A549 (cell line): ENCODE measurements around the gene PCYT2. TPM values are rescaled to one million over a fixed set of nuclear protein-coding genes. Genes with fewer than 3 reads are reported as not detected.

Experiments
- CBX8 ChIP-seq: fragments of 200-600 bp; sonication (generic); IDR thresholded peaks from 2 replicates; pipeline ENCODE4 v1.6.1; 2016
- CEBPB ChIP-seq, 2 experiments: fragments of >200 bp in 1 of 2; sonication (Bioruptor Twin) in 1 of 2; formaldehyde crosslinking in 1 of 2; IDR thresholded peaks; 2 replicates each; pipeline ENCODE4 v1.6.1; 2012 to 2016
- GATA3 ChIP-seq: IDR thresholded peaks from 2 replicates; pipeline ENCODE4 v1.6.1; 2012; ENCODE audit warnings: borderline replicate concordance
- HDAC2 ChIP-seq: fragments of 200-600 bp; sonication (generic); IDR thresholded peaks from 2 replicates; pipeline ENCODE4 v1.6.1; 2016
- HEYL ChIP-seq: fragments of 250-450 bp; sonication (Bioruptor Pico); IDR thresholded peaks from 2 replicates; pipeline ENCODE4 v1.8.0; 2021; ENCODE audit warnings: mild to moderate bottlenecking, moderate library complexity
- HOXB5 ChIP-seq: fragments of 250-450 bp; sonication (Bioruptor Pico); IDR thresholded peaks from 2 replicates; pipeline ENCODE4 v1.5.0; 2020; ENCODE audit warnings: mild to moderate bottlenecking, moderate library complexity
- MAFK ChIP-seq: fragments of 450-650 bp; IDR thresholded peaks from 2 replicates; pipeline ENCODE4 v1.6.1; 2014; ENCODE audit not compliant: partially characterized antibody
- MYC ChIP-seq: IDR thresholded peaks from 2 replicates; pipeline ENCODE4 v1.6.1; 2012; ENCODE audit warnings: mild to moderate bottlenecking, inconsistent platforms, low read length, improper control_type of control experiment, borderline replicate concordance
- POLR2AphosphoS2 ChIP-seq: conservative IDR thresholded peaks from 2 replicates; pipeline ENCODE4 v1.6.1; 2012; ENCODE audit warnings: low read length, improper control_type of control experiment, inconsistent platforms
- RAD21 ChIP-seq, 2 experiments: fragments of >200 bp in 1 of 2; sonication (Bioruptor Twin) in 1 of 2; formaldehyde crosslinking in 1 of 2; IDR thresholded peaks in 1 of 2; conservative IDR thresholded peaks in 1 of 2; 2 replicates in 1 of 2; 3 replicates in 1 of 2; pipeline ENCODE4 v1.6.1; 2012 to 2018; ENCODE audit warnings: inconsistent platforms in 1 of 2
- SMC3 ChIP-seq: fragments of >200 bp; sonication (Bioruptor Twin); formaldehyde crosslinking; IDR thresholded peaks from 3 replicates; pipeline ENCODE4 v1.6.1; 2018; ENCODE audit warnings: inconsistent platforms
- TFCP2L1 ChIP-seq: fragments of 250-450 bp; sonication (Bioruptor Pico); IDR thresholded peaks from 2 replicates; pipeline ENCODE4 v1.5.0; 2021; ENCODE audit warnings: mild to moderate bottlenecking
- TP53 ChIP-seq: fragments of 250-450 bp; sonication (Bioruptor Pico); IDR thresholded peaks from 2 replicates; pipeline ENCODE4 v1.5.0; 2021; ENCODE audit warnings: mild to moderate bottlenecking, moderate library complexity
- ZC3H11A ChIP-seq: fragments of 450-650 bp; IDR thresholded peaks from 2 replicates; pipeline ENCODE4 v1.6.1; 2014; ENCODE audit warnings: antibody characterized with exemption, mild to moderate bottlenecking
- polyA plus RNA-seq, 4 experiments: library from polyadenylated mRNA; depleted of rRNA in 3 of 4; stranded (reverse); fragments of >200 nt; fragmentation: RNase III in 1 of 4; extraction: RNeasy Plus Mini Kit Qiagen cat#74134 plus additional on column Dnase treatment in 1 of 4; gene quantifications; 2 replicates in 3 of 4; 3 replicates in 1 of 4; pipeline ENCODE4 v1.2.3, GENCODE V29; 2011 to 2017
- TF ChIP-seq, protein P1 (sequence below): fragments of 450-650 bp; IDR thresholded peaks from 2 replicates; pipeline ENCODE4 v1.6.1; 2014; ENCODE audit warnings: antibody characterized with exemption
- TF ChIP-seq, protein P2 (sequence below): IDR thresholded peaks from 2 replicates; pipeline ENCODE4 v1.6.1; 2012
- TF ChIP-seq, protein P3 (sequence below): fragments of 150-350 bp; IDR thresholded peaks from 2 replicates; pipeline ENCODE4 v1.6.1; 2014; ENCODE audit warnings: low read depth, mild to moderate bottlenecking, low read length
- TF ChIP-seq, protein P4 (sequence below): fragments of >200 bp; sonication (Bioruptor Twin); formaldehyde crosslinking; IDR thresholded peaks from 3 replicates; pipeline ENCODE4 v1.6.1; 2016
- TF ChIP-seq, protein P5 (sequence below): IDR thresholded peaks from 2 replicates; pipeline ENCODE4 v1.6.1; 2012
- TF ChIP-seq, protein P6 (sequence below): fragments of >200 bp; sonication (Bioruptor Twin); formaldehyde crosslinking; IDR thresholded peaks from 3 replicates; pipeline ENCODE4 v1.5.1; 2016
- TF ChIP-seq, protein P7 (sequence below): fragments of 250-450 bp; sonication (Bioruptor Pico); IDR thresholded peaks from 2 replicates; pipeline ENCODE4 v1.5.0; 2020; ENCODE audit warnings: low read depth, mild to moderate bottlenecking, moderate library complexity

PCYT2 gene
- polyA plus RNA-seq, 2 of the 4 experiments (the other 2 are of a cell fraction): 7.1 to 17.0 TPM

DNA sequence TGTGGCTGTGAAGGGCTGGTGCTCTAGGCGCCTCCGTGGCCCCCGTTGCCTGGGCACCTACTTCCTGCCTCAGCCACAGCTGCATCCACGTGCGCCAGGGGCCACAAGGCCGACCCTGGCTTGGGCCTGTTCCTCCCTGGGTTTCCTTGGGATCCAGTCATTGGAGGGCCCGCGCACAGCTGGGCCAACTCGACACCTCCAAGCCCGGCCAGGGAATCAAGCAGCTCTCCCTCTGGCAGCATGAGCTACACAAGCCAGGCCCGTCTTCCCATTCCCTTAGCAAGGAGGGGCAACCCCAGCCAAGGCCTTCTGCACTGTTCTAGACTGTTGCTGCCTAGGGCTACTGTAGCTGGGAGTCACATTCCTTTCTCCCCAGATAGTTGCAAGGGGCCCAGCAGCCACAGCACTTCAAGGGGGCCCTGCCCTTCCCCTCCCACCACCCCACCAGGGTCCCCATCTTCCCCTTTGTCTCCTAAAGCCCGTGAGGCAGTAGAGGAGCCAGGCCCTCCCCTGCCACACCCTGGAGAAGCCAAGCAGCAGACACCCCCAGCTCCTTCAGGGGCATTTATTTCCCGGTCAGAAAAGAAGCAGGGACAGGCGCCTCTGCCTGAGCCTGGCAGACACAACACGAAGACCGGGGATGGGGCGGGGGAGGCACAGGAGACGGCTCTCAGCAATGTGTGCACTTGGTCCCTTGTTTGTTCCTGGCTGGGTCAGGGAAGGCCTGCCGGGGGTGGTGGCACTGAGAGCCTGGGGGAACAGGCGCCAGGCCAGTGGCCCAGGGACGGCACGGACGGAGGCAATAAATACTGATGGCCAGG lies 43.8 kb downstream of the PCYT2 start (continued):
- TF ChIP-seq CEBPB (IDR thresholded peaks at IDR 0.05) (no peak), CBX8 (no peak), RAD21 (conservative IDR thresholded peaks at IDR 0.05 in 1 of 2, IDR thresholded peaks at IDR 0.05 in 1 of 2) (no peak), HDAC2 (no peak), MYC (no peak), POLR2AphosphoS2 (peak; percentile 81; the same call in 1 of the 2 replicates), HEYL (CRISPR knock-in tag) (no peak), TFCP2L1 (CRISPR knock-in tag) (peak; percentile 89), TP53 (CRISPR knock-in tag) (peak; percentile 96), HOXB5 (CRISPR knock-in tag) (no peak), SMC3 (0 out of 3 replicates have a peak, but pooled peaks have one; percentile 7), GATA3 (peak; percentile 52), ZC3H11A (no peak), MAFK (no peak)
- TF ChIP-seq, protein P1, sequence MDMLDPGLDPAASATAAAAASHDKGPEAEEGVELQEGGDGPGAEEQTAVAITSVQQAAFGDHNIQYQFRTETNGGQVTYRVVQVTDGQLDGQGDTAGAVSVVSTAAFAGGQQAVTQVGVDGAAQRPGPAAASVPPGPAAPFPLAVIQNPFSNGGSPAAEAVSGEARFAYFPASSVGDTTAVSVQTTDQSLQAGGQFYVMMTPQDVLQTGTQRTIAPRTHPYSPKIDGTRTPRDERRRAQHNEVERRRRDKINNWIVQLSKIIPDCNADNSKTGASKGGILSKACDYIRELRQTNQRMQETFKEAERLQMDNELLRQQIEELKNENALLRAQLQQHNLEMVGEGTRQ: no peak
- TF ChIP-seq, protein P2, sequence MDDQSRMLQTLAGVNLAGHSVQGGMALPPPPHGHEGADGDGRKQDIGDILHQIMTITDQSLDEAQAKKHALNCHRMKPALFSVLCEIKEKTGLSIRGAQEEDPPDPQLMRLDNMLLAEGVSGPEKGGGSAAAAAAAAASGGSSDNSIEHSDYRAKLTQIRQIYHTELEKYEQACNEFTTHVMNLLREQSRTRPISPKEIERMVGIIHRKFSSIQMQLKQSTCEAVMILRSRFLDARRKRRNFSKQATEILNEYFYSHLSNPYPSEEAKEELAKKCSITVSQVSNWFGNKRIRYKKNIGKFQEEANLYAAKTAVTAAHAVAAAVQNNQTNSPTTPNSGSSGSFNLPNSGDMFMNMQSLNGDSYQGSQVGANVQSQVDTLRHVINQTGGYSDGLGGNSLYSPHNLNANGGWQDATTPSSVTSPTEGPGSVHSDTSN: peak; percentile 93
- TF ChIP-seq, protein P3, sequence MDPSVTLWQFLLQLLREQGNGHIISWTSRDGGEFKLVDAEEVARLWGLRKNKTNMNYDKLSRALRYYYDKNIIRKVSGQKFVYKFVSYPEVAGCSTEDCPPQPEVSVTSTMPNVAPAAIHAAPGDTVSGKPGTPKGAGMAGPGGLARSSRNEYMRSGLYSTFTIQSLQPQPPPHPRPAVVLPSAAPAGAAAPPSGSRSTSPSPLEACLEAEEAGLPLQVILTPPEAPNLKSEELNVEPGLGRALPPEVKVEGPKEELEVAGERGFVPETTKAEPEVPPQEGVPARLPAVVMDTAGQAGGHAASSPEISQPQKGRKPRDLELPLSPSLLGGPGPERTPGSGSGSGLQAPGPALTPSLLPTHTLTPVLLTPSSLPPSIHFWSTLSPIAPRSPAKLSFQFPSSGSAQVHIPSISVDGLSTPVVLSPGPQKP: no peak
- TF ChIP-seq, protein P4, sequence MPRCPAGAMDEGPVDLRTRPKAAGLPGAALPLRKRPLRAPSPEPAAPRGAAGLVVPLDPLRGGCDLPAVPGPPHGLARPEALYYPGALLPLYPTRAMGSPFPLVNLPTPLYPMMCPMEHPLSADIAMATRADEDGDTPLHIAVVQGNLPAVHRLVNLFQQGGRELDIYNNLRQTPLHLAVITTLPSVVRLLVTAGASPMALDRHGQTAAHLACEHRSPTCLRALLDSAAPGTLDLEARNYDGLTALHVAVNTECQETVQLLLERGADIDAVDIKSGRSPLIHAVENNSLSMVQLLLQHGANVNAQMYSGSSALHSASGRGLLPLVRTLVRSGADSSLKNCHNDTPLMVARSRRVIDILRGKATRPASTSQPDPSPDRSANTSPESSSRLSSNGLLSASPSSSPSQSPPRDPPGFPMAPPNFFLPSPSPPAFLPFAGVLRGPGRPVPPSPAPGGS: peak; percentile 30; the same call in 2 of the 3 replicates
- TF ChIP-seq, protein P5, sequence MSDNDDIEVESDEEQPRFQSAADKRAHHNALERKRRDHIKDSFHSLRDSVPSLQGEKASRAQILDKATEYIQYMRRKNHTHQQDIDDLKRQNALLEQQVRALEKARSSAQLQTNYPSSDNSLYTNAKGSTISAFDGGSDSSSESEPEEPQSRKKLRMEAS: no peak
- TF ChIP-seq, protein P6, sequence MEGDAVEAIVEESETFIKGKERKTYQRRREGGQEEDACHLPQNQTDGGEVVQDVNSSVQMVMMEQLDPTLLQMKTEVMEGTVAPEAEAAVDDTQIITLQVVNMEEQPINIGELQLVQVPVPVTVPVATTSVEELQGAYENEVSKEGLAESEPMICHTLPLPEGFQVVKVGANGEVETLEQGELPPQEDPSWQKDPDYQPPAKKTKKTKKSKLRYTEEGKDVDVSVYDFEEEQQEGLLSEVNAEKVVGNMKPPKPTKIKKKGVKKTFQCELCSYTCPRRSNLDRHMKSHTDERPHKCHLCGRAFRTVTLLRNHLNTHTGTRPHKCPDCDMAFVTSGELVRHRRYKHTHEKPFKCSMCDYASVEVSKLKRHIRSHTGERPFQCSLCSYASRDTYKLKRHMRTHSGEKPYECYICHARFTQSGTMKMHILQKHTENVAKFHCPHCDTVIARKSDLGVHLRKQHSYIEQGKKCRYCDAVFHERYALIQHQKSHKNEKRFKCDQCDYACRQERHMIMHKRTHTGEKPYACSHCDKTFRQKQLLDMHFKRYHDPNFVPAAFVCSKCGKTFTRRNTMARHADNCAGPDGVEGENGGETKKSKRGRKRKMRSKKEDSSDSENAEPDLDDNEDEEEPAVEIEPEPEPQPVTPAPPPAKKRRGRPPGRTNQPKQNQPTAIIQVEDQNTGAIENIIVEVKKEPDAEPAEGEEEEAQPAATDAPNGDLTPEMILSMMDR: no peak
- TF ChIP-seq, protein P7, sequence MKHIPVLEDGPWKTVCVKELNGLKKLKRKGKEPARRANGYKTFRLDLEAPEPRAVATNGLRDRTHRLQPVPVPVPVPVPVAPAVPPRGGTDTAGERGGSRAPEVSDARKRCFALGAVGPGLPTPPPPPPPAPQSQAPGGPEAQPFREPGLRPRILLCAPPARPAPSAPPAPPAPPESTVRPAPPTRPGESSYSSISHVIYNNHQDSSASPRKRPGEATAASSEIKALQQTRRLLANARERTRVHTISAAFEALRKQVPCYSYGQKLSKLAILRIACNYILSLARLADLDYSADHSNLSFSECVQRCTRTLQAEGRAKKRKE: no peak; the same call in 1 of the 2 replicates
